IPS DF 4.7 (cell line): Measurements from ENCODE around the gene KRTAP13-1.
A peak's percentile ranks its signal among the peaks of the same experiment; 100 is the strongest.

Experiments
- DNase-seq: peaks from one replicate; pipeline ENCODE4 v3.0.0-alpha.2; 2013; ENCODE audit warnings: low spot score; ENCODE audit errors: extremely low read depth

Gene KRTAP13-1

GRCh38 chr21:30395731-30396130, at the start of gene KRTAP13-1:
Gene KRTAP13-1 (plus strand): TSS chr21:30396031. CDS start chr21:30396087, 56 bp downstream.
- DNase-seq, result no peak

DNA sequence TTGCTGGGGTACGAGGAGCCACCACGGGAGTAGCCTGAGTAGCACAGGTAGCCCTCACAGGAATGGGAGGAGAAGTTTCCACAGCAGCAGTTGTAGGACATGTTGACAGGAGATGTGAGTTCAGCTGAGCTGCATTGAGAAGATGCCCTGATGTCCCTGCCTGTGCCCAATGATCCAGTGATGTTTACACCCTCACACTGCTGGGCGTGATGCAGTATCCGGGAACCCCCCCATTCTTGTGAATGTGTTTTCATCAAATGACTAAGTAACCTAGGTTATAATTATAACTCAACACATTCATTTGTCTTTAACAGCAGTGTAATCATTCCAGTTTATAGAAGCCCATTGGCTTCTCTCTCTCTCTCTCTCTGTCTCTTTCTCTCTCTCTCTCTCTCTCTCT, 47.3 kb upstream of the KRTAP13-1 start, which contains the start of gene KRTAP23-1:
KRTAP23-1 (minus strand) TSS at position 101 of the 400 bp plus-strand sequence; CDS start at position 101, 0 bp downstream.
- no peak for DNase-seq

- no peak for DNase-seq
These were observed 46.3 kb upstream of the KRTAP13-1 start for GRCh38 chr21:30349572-30349971.

GRCh38 chr21:30351534-30351933, 44.3 kb upstream of the KRTAP13-1 start:
- no peak for DNase-seq

GRCh38 chr21:30354308-30355005, 41.4 kb upstream of the KRTAP13-1 start:
- DNase-seq, result no peak

GRCh38 chr21:30355906-30356305, 39.9 kb upstream of the KRTAP13-1 start:
- DNase-seq, result no peak

DNA sequence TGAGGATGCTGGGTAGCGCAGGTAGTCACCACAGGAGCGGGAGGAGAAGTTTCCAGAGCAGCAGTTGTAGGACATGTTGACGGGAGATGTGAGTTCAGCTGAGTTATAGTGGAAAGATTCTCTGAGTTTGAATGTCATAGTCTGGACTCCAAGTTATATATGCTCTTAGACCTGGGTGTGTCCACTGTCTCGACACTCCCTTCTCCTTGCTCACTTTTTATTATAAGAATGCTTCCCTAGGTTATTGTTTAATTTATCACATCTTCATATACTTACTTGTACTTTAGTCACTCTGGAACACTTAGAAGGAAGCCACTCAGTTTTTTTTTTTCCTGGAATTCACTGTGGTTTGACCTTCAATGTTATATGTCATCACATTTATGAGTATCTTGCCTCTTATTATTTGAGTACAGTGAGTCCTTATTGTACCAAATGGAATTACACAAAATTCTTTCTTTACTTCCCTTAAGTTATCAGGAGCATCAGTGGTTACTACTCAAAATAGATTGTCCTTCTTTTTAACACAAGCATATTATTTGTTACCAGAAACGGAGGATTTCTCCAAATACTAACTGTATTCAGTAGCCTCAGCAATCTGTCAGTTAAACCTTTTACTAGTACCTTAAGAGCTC, 23.6 kb upstream of the KRTAP13-1 start, which contains the start of gene KRTAP13-2:
KRTAP13-2 (minus strand) TSS at position 133 of the 632 bp plus-strand sequence; CDS start at position 75, 58 bp downstream.
- DNase-seq, result no peak

GRCh38 chr21:30382201-30382600, 13.6 kb upstream of the KRTAP13-1 start:
- DNase-seq, result no peak

GRCh38 chr21:30391492-30392025, 4.3 kb upstream of the KRTAP13-1 start:
- no peak for DNase-seq

DNA sequence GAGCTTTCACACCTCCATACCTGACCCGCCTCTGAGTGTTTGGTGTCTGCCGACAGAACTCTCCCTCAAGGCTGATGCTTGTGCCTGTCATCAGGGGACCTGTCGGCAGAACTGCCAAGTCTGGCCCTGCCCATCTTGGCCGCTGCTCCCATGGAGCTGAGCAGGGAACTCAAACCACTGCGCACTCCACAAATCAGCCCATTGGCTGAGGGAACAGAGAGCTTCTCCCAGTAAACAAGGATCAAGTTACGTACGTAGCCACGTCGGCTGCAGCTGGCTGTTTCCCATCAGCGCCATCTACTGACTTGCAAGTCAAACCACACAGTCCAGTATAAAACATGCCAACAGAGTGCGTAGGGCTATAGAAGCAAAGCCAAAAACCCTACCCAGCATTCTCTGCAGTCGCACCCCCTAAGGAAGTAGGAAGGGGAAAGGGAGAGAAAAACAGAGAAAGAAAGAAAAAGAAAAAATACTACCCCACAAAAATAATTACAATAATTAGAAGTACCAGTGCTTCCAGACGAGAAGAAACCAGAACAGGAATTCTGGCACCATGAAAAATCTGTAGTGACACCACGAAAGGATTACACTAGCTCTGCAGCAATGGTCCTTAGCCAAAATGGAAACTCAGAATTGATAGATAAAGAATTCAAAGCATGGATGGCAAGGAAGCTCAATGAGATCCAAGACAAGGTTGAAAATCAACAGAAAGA, 13.1 kb downstream of the KRTAP13-1 start:
- DNase-seq, result peak; percentile 98

GRCh38 chr21:30415993-30416392, 20.2 kb downstream of the KRTAP13-1 start:
- DNase-seq, result no peak

DNA sequence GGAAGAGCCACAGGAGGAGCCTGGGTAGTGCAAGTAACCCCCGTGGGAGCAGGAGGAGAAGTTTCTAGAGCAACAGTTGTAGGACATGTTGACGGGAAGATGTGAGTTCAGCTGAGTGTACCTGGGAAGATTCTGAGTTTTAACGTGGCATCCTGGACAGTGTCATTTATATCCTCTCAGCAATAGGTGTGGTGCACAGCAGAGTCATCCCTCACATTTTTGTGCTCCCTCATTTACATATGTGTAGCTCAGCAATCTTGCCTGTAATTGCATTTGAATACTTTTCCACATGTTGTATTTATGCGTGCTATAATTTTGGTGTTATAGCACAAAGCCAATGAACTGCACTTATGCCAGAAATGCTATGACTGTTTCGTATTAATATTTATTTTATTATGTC, 30.0 kb downstream of the KRTAP13-1 start, which contains the start of gene KRTAP13-3:
KRTAP13-3 (minus strand) TSS at position 101 of the 400 bp plus-strand sequence; CDS start at position 87, 14 bp downstream.
- DNase-seq, result no peak

GRCh38 chr21:30426731-30427130, 30.9 kb downstream of the KRTAP13-1 start:
- DNase-seq, result peak; percentile 38

- no peak for DNase-seq
These were observed 34.4 kb downstream of the KRTAP13-1 start, which contains the start of gene KRTAP13-4 for GRCh38 chr21:30430170-30430655. Gene KRTAP13-4 (plus strand): TSS chr21:30430220. CDS start chr21:30430276, 56 bp downstream.

DNA sequence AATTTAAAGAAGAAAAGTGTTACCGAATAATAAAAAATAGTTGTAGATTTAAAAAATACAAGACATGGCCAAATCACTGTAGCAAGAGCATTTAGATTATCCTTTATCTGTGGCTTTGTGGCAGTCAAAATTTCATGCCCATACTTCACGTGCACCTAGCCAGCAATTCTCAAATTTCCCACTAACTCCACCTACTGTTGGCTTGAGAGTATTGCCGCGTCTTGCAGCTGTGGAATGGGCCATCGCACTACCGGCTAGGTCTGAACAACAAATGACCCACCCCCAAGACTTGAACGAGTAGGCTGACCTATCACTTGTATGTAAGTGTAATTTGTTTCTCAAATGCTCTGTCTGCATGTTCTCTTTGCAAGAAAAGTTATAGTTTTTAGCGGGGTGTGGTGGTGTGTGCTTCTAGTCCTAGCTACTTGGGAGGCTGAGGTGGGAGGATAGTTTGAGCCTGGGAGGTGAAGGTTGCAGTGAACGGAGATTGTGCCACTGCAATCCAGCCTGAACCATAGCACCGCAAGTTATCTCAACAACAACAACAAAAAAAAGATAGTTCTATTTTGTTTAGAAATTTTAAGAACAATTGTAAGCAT, 38.3 kb downstream of the KRTAP13-1 start:
- peak; percentile 44 for DNase-seq

DNA sequence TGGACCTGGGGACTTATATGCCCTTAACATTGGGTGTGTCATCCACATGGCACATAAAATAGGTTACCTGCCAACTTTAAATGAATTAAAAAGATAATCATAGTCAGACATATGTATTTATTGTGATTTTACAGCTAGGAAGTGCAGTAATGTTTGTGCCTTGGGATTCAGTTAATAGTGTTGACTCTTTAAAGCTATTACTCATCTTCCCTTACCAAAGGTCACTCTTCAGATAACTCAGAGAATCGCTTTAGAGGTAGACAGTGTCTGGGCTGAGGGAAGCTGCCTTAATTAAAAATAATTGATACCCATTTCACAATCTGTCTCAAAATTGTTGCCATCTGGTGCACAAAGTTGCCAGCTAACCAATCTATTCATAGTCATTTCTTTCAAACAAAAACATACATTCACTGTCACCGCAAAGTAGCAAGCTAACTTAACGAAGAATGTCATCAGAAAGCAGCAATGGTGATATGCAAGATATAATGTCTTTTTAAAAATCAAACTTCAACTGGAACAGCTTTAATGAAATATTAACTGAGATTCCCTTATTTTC, 41.3 kb downstream of the KRTAP13-1 start:
- DNase-seq, result no peak

GRCh38 chr21:30439975-30440374, 44.1 kb downstream of the KRTAP13-1 start, which contains the start of gene KRTAP15-1:
Gene KRTAP15-1 (plus strand): TSS chr21:30440275. CDS start chr21:30440328, 53 bp downstream.
- DNase-seq, result no peak

DNA sequence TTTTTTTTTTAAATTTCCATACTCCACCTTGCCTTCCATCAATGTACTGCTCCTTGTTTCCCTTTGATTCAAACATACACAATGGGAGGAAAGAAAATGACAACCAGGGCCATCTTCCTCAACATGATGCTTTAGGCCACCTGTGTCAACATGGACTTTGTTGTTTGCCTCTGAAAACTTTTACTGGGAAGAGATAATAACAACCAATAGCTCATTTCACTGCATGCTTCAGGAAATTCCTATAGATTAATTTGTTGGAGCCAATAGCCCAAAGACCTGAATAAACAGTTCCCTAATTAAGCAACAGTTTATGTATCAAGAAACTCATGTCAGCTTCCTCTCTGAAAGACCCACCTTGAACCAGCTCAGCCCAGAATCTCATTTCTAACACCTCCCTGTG, 47.4 kb downstream of the KRTAP13-1 start:
- DNase-seq, result no peak

GRCh38 chr21:30444204-30444603, 48.4 kb downstream of the KRTAP13-1 start:
- DNase-seq, result no peak
